GM23338 (cell line): ENCODE results near the gene CDC42BPA. TPM values are rescaled to one million over a fixed set of nuclear protein-coding genes. Genes with fewer than 3 reads are reported as not detected.
A peak's percentile ranks its signal among the peaks of the same experiment; 100 is the strongest.

Experiments
- ATAC-seq: fragments of 200-7000 bp; cut with Tn5 transposase; 3 replicates; pipeline ENCODE4 v1.9.1; 2020
- DNase-seq: peaks from one replicate; pipeline ENCODE4 v3.0.0-alpha.2; 2015; ENCODE audit warnings: low spot score
- H2AFZ ChIP-seq: fragments of 200-600 bp; sonication (generic); 2 replicates; pipeline ENCODE4 v1.8.0; 2016; ENCODE audit warnings: antibody characterized with exemption, mild to moderate bottlenecking, moderate library complexity
- H3F3A ChIP-seq: fragments of 200-600 bp; sonication (generic); replicated peaks from 2 replicates; pipeline ENCODE4 v1.8.0; 2017; ENCODE audit warnings: antibody characterized with exemption, mixed run types, low read depth
- H3K27ac ChIP-seq: fragments of 200-600 bp; sonication (generic); 2 replicates; pipeline ENCODE4 v1.6.1; 2016; ENCODE audit warnings: low read depth
- H3K27me3 ChIP-seq: fragments of 200-600 bp; sonication (generic); 2 replicates; pipeline ENCODE4 v1.8.0; 2016; ENCODE audit warnings: mild to moderate bottlenecking, mixed run types, moderate library complexity; ENCODE audit not compliant: insufficient read depth
- H3K36me3 ChIP-seq: fragments of 200-600 bp; sonication (generic); 2 replicates; pipeline ENCODE4 v1.8.0; 2016; ENCODE audit warnings: mild to moderate bottlenecking; ENCODE audit not compliant: insufficient read depth
- H3K4me1 ChIP-seq: fragments of 200-600 bp; sonication (generic); 2 replicates; pipeline ENCODE4 v1.8.0; 2016; ENCODE audit warnings: mild to moderate bottlenecking, moderate library complexity; ENCODE audit not compliant: insufficient read depth
- H3K4me2 ChIP-seq: fragments of 200-600 bp; sonication (generic); 2 replicates; pipeline ENCODE4 v1.7.1; 2017; ENCODE audit warnings: mixed run types
- H3K4me3 ChIP-seq: fragments of 200-600 bp; sonication (generic); 2 replicates; pipeline ENCODE4 v1.6.1; 2016; ENCODE audit warnings: mixed run types
- H3K79me2 ChIP-seq: fragments of 200-600 bp; sonication (generic); replicated peaks from 2 replicates; pipeline ENCODE4 v1.8.0; 2017; ENCODE audit warnings: mild to moderate bottlenecking; ENCODE audit not compliant: insufficient read depth
- H3K9me2 ChIP-seq: fragments of 200-600 bp; sonication (generic); 2 replicates; pipeline ENCODE4 v1.8.0; 2017; ENCODE audit not compliant: insufficient read depth
- H4K20me1 ChIP-seq: fragments of 200-600 bp; sonication (generic); replicated peaks from 2 replicates; pipeline ENCODE4 v1.8.0; 2017; ENCODE audit warnings: mild to moderate bottlenecking; ENCODE audit not compliant: insufficient read depth
- H3K27ac Mint-ChIP-seq: 2 replicates; pipeline ENCODE4 v1.8.0; 2020; ENCODE audit warnings: inconsistent platforms, mild to moderate bottlenecking, moderate library complexity, mixed read lengths
- H3K27me3 Mint-ChIP-seq: 3 replicates; pipeline ENCODE4 v1.8.0; 2022; ENCODE audit warnings: low read depth, mild to moderate bottlenecking, moderate library complexity, mixed read lengths, inconsistent platforms; ENCODE audit not compliant: insufficient read depth, poor library complexity
- H3K36me3 Mint-ChIP-seq: 3 replicates; pipeline ENCODE4 v1.8.0; 2021; ENCODE audit warnings: low read depth, mild to moderate bottlenecking, inconsistent platforms, moderate library complexity, mixed read lengths
- H3K4me1 Mint-ChIP-seq: 3 replicates; pipeline ENCODE4 v1.8.0; 2020; ENCODE audit warnings: mild to moderate bottlenecking, inconsistent platforms, mixed read lengths
- H3K4me3 Mint-ChIP-seq: 3 replicates; pipeline ENCODE4 v1.8.0; 2021; ENCODE audit warnings: moderate library complexity, mild to moderate bottlenecking, inconsistent platforms, mixed read lengths
- H3K9me3 Mint-ChIP-seq: 3 replicates; pipeline ENCODE4 v1.8.0; 2020; ENCODE audit warnings: moderate library complexity, mild to moderate bottlenecking, inconsistent platforms, mixed read lengths
- ETS1 ChIP-seq: IDR thresholded peaks from 2 replicates; pipeline ENCODE4 v1.6.1; 2016; ENCODE audit warnings: antibody characterized with exemption
- POLR2AphosphoS5 ChIP-seq: IDR thresholded peaks from 2 replicates; pipeline ENCODE4 v1.6.1; 2016; ENCODE audit warnings: antibody characterized with exemption, low read depth
- STAT1 ChIP-seq: IDR thresholded peaks from one replicate; pipeline ENCODE4 v1.6.1; 2016; ENCODE audit warnings: antibody characterized with exemption; ENCODE audit not compliant: unreplicated experiment
- ZNF462 ChIP-seq: fragments of 250-450 bp; sonication (Bioruptor Pico); IDR thresholded peaks from 2 replicates; pipeline ENCODE4 v1.5.0; 2020; ENCODE audit warnings: mild to moderate bottlenecking, moderate library complexity
- polyA plus RNA-seq: library from polyadenylated mRNA; unstranded; fragments of >200 nt; fragmentation: Nextera tagmentation; extraction: Ambion mirVana; gene quantifications from 2 replicates; pipeline ENCODE4 v1.2.1, GENCODE V29; 2016
- total RNA-seq: library from RNA; depleted of rRNA; stranded (reverse); fragments of >200 nt; shearing (Covaris generic); gene quantifications from 2 replicates; pipeline ENCODE4 v1.2.3, GENCODE V29; 2014

CDC42BPA gene
- total and polyA plus RNA-seq, 2 experiments from 2014 or later = 17.7 to 40.1 TPM

GRCh38 chr1:227318853-227319607, 738 bp upstream of the CDC42BPA start (continued):
- no peak for TF ChIP-seq ZNF462 (CRISPR knock-in tag)
- no peak for TF ChIP-seq ETS1

GRCh38 chr1:227317523-227318015, 723 bp downstream of the CDC42BPA start:
- TF ChIP-seq POLR2AphosphoS5 (peak; percentile 32; the same call in 1 of the 2 replicates), STAT1 (no peak)
- no peaks in the 10 kb centered on the region; the same call in 1 of the 2 replicates for H3F3A ChIP-seq
- Mint-ChIP-seq H3K4me3 (peak overlapping the region; percentile 92), H3K36me3 (0 out of 3 replicates have a peak, but pooled peaks cover 3% of the 10 kb centered on the region), H3K9me3 (no peaks in the 10 kb centered on the region), H3K4me1 (peaks cover 35% of the 10 kb centered on the region), H3K27me3 (peaks cover 15% of the 10 kb centered on the region), H3K27ac (peak overlapping the region; percentile 97)
- H3K27ac ChIP-seq = peak overlapping the region; percentile 92
- no peaks in the 10 kb centered on the region for H3K9me2 ChIP-seq
- no peaks in the 10 kb centered on the region for H3K36me3 ChIP-seq
- no peaks in the 10 kb centered on the region for H4K20me1 ChIP-seq
- no peak overlapping the region for H2AFZ ChIP-seq
- H3K27me3 ChIP-seq = no peaks in the 10 kb centered on the region
- H3K4me3 ChIP-seq = peak overlapping the region; percentile 70
- H3K4me2 ChIP-seq = peak overlapping the region; percentile 81
- DNase-seq (peak; percentile 82), ATAC-seq (peak; percentile 21)
- peaks cover 14% of the 10 kb centered on the region; the same call in 1 of the 2 replicates for H3K4me1 ChIP-seq
- H3K79me2 ChIP-seq = peaks cover 50% of the 10 kb centered on the region
